IPS-NIHi7 (cell line): ENCODE data around the gene ITIH5.

Experiments
- DNase-seq: peaks from one replicate; pipeline ENCODE4 v3.0.0; 2012; ENCODE audit warnings: mixed read lengths; ENCODE audit errors: extremely low spot score

ITIH5 gene

DNA sequence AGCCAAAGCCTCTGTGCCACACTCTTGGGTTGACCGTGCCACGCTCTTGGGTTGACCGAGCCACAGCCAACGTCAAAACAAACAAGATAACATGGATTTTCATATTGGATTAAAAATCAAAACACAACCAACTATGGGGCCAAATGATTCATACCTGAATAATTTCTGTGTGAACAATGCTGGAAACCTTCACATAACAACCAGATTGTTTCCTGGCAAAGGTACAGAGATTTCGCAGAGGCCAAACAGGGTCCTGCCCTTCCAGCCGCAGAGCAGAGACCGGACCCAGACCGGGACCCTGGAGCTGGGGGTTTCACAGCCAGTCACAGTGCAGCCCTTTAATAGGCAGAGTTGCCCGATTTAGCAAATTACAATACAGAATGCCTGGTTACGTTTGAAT lies 40.5 kb downstream of the ITIH5 start:
- no peak for DNase-seq

DNA sequence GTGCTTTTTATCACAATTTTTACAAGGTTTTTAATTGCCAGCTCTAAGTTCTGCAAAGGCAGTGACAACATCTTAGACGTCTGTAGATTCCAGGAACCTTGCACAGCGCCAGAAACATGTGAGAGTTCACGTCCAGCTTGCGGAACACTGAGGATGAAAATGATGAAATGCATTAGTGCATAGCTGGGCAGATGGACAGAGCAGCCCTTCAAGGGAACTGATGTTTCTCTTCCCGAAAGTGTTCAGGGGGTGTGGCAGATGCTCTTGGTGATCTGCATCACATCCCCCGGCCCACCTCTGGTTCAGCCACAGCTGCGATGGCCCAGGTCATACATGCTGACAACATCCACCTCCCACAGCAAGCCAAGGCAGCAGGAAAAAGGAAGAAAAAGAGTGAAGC lies 40.9 kb downstream of the ITIH5 start:
- no peak for DNase-seq

DNA sequence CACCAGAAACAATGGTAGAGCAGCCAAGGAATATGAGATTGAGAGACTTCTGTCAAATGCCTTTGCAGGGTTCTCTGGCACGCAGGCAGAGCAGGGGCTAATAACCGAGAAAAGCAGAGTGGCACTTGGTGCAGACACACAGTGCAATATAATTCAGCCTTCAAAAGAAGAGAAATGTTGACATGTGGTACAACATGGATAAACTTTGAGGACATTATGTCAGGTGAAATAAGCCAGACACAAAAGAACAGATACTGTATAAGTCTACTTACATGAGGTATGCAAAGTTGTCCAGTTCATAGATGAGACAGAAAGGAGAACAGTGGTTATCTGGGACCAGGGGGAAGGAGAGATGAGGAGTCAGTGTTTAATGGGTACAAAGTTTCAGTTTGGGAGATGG lies 41.8 kb downstream of the ITIH5 start:
- no peak for DNase-seq

DNA sequence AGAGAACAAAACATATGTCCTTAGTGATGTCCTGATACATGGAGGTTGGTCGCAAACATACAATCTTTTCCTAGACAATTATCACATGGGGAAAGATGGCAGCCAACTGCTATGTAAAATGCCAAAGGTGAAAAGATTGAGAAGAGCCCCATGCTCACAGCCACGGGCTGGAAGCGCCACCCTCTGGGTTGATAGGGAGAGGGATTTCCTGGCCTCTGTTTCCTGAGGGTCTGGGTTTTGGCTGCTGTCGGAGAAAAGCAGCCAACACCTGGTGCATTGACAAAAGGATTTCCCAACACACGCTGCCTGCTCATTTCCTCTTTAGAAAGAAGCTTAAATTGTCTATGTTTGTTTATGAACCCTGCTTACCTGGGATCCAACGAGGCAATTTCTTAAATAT lies 43.8 kb downstream of the ITIH5 start:
- DNase-seq = peak; percentile 84

DNA sequence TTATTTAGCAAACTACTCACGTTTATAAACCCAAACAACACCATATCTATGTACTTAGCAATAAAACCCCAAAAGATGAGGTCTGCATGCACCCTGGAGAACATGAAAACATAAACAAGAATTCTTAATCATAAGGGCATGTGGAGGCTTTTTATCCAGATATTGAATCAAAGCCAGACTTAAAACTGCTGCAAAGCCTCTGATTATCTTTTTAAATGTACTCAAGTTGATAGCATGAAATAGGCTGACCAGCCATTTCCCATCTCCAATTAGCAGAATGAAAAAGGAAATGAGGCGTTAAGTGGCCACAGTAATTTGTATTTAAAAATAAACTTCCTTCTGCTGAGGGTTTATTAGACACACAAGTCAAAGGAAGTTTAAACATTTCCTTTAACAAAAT lies 48.3 kb downstream of the ITIH5 start:
- DNase-seq = no peak

GRCh38 chr10:7611909-7612308 lies 54.9 kb downstream of the ITIH5 start:
- no peak for DNase-seq

DNA sequence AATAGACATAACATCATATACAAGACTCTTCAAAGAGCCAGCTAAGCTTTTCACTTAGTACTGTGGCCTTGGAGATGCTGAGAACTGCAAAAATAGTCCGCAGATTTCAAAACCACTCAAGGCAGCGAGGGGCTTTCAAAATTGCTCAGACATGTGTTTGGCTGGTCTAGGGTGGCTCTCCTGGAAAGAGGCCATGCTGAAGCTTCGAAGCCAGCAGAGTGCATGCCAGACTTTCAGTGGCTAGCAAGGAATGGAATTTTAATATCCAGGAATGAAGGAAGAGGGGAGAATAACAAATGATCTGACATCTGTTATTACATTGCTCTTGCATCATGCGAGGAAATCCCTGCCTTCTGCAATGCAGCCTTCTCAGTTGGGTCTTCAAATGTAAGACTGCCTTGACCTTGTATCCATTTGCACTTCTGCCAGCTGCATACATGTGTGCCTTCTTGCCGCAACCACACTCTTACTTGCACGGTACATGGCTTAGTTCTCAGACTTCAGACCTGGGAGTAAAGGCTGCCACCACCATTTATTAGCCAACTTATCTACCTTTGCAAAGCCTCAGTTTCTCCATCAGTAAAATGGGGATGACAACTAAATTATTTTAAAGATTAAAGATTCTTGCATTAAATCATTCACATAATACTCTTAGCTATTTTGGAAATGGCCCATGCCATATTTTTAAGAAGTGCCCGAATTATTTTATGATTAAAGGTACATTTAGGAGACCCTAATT lies 55.9 kb downstream of the ITIH5 start:
- DNase-seq = no peak

DNA sequence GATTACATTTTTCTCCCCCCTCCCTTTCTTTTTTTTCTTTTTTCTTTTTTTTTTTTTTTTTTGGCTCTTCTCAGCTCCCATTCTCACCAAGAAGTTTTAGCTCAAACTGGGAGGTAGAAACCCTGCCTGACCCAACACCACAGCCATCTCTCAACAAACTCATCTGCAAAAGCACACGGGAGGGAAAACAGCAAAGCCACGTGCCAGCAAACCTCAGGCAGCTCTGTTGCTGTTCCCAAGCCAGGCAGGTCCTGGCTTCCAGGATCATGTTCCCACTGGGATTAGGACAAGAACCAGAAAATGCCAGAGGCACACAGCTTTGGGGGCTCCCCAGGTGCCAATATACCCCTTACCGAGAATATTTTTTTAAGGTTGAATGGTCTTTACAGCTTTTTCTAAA lies 56.7 kb downstream of the ITIH5 start:
- no peak for DNase-seq

- no peak for DNase-seq
These were observed 57.2 kb downstream of the ITIH5 start for GRCh38 chr10:7609556-7609955.

DNA sequence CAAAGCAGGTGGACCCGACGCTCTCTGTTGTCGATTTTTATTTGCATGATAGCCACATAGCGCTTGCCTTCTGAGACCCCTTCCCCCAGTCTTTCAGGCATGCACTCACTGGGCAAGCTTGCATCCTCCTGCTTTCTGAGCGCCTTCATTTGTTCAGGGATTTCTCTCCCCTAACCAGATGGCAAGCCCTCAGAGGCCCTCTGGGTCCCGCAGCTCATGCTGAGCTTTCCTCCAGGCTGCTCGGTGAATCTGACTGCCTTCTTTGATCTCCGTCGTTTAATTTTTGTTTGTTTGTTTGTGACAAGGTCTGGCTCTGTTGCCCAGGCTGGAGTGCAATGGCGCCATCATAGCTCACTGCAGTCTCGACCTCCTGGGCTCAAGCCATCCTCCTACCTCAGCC lies 58.8 kb downstream of the ITIH5 start:
- DNase-seq = no peak

DNA sequence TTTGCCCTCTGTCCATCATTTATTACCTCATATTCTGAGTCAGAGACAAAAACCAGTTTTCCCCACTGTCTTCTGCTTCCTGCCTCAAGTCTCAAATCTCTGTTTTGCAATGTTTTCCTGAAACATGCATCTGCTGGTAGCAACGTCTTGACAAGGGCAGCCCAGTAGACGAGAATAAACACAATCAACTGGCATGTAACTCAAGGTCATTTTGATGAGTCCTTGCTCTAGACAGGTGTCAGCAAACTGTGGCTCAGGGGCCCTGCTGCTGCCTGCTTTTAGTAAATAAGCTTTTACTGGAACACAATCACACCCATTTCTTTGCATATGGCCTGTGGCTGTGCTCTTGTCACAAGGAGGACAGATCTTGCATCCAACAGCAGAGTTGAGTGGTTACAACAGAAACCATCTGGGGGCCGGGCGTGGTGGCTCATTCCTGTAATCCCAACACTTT lies 59.8 kb downstream of the ITIH5 start:
- DNase-seq = no peak

- DNase-seq = no peak
These were observed 61.0 kb downstream of the ITIH5 start for GRCh38 chr10:7605565-7606295.

- no peak for DNase-seq
These were observed 65.6 kb downstream of the ITIH5 start for GRCh38 chr10:7601023-7601656.

DNA sequence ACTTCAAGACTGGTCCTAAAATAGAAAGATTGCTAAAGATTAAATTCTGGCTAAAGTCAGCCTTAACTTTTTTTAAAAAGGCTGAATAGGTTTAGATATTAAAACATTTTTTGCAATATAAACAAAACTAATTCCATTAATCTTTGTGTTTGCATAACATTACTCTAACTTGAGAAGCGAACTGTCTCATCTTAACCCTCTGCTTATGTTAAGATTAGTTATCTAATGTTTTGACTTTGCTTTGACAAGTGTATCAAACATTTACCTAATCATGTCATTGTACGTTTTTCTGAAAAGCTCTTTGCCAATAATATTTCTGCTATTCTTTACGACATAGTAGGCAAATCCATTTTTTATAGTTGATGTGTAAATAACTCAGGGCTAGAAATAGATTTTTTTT lies 68.0 kb downstream of the ITIH5 start:
- no peak for DNase-seq

DNA sequence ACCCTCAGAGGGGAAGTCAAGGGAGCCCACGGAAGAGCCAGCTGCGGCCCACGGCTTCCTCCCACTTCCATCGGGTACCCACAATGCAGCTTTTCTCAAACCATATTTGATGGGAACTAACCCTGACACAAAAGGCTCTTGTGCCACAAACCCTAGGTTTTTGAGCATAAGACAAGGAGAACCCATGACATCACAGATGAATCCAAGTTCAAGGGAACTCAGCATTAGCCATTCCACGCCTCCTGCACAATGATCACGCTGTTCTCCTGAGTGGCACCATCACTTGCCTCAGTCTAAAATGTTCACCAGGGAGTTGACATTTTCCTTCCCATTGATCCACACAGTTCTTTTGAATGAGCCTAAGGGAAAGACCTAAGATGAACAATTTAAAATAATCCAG lies 70.4 kb downstream of the ITIH5 start:
- no peak for DNase-seq

DNA sequence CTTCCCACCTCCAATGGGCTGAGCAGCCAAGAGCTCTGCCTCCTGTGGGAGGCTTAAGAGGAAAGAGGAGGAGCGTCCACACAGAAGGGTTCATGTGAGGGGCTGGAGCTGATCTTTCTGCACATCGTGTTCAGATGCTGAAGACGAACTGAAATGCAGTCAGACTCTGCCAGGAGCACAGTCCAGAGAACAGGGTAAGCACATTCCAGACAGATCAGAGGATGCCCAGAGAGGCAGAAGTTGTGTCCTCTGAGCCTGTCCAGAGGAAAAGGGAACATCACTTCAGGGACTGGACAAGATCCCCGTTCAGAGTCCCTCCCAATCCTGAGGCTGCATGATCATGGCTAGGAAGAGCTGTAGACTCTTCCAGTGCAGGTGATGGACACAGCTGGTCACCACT lies 72.9 kb downstream of the ITIH5 start:
- no peak for DNase-seq

GRCh38 chr10:7593063-7593462 lies 73.7 kb downstream of the ITIH5 start:
- DNase-seq = no peak

DNA sequence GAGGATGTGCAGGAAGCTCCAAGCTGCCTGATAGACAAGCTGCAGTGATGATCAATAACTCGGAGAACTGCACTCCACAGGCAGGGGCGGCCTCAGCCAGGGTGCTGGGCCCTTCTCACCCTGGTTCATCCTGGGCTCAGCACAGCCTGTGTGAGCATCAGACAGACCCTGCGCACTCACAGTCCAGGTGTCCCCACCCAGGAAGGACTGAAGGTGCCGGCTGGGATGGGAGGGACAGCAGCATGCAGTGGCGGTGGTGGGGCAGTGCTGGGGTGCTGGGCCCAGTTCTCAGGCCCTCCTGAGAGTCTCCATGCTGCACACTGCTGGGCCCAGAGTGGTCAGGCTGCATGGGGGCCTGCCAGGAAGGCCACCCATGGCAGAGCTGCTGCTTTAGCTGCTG lies 74.1 kb downstream of the ITIH5 start:
- no peak for DNase-seq

DNA sequence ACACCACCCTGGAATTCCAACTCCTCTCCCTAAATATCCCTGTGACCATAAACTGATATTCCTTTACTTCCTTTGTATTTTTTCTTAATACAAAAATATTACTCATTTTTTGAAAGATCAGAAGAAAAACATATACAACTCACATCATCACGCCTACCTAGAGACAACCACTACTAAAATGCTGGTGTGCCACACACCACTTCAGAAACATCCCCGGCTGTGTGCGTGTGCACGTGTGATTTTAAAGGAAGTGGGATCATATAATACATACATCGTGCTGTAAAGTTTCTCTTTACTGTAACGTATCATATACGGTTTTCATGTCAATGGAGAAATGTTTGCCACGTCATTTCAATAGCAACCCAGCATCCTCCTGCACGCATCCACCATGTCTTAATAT lies 76.5 kb downstream of the ITIH5 start:
- DNase-seq = no peak

DNA sequence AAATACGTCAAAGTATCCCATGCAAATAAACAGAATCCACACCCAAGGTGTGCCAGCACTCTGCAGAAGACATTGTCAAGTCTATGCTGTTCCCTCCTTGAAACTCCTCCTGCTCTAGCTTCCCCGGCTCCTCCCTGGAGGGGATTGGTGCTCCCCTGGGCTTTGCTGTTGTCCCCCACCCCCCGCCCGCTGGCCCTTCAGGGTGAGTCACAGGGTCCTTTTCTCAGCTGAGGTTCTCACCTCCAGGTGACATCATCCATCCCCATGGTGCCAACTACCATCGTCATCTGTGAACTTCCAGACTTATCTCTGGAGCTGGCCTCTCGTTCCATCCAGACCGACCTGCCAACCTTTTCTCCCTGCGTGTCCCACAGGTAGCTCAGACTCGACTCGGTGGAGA lies 77.0 kb downstream of the ITIH5 start:
- no peak for DNase-seq

- no peak for DNase-seq
These were observed 78.9 kb downstream of the ITIH5 start for GRCh38 chr10:7587865-7588188.

DNA sequence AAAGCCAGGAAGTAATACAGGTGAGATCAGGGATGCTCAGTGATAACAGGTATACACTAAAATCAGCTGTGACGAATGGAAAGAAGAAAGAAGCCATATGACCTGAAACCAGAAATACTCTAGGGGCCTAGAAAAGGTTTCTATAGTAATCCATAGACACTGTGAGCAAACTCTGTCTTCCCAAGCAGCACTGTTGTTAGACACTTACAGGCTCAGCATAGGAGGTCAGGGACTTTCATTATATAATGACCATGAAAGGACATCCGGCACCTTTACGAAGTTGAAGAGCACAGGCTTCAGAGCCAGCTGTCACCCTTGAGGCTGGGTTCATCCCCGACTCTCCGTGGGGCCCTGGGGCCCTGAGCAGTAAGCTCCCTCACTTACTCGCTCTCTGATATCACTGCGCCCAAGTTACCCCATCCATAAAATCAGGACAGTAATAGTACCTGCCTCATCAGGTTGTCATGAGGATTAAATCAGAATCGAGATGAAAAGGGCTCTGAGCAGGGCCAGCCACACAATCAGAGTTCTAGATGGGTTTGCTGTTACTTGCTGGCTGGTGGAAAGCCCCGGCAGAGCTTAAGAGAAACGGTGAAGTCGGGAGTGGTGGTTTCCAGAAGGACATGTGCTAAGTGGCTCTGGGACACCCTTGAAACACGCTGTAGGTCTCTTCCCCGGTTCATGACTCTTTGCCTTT lies 79.5 kb downstream of the ITIH5 start:
- DNase-seq = no peak

- DNase-seq = no peak
These were observed 81.5 kb downstream of the ITIH5 start for GRCh38 chr10:7585228-7585627.
